HepG2 (cell line): ENCODE measurements around the gene COL18A1. TPM values are rescaled to one million over a fixed set of nuclear protein-coding genes. Genes with fewer than 3 reads are reported as not detected.

ENCODE experiments used
- ATAC-seq: fragments of 200-7000 bp; cut with Tn5 transposase; 3 replicates; pipeline ENCODE4 v1.9.1; 2020; ENCODE audit warnings: mild to moderate bottlenecking, moderate library complexity
- BruUV-seq: library from RNA; stranded (reverse); fragments of 400-500 nt; replicated peaks from 2 replicates; lab custom pipeline; 2021; lab: Mats Ljungman, UMichigan
- CTCF ChIA-PET: fragments of 300-600 bp; formaldehyde crosslinking; extraction: SDS; loops from one replicate; lab custom pipeline; 2021; ENCODE audit warnings: low total read pairs, inconsistent platforms, low intra/inter-chr PET ratio; lab: Yijun Ruan, JAX
- POLR2A ChIA-PET: fragments of 350-600 bp; sonication (Branson Sonifier 250); formaldehyde crosslinking; loops from one replicate; lab custom pipeline; 2020; ENCODE audit warnings: antibody characterized with exemption, inconsistent platforms; lab: Yijun Ruan, JAX
- DNase-seq: peaks from one replicate; pipeline ENCODE4 v3.0.0-alpha.2; 2015; ENCODE audit warnings: low spot score
- FAIRE-seq: peaks from 3 replicates; lab custom pipeline; 2011; peaks lifted over from hg19 to GRCh38; lab: Jason Lieb, UNC
- H2AFZ ChIP-seq: one replicate; pipeline ENCODE4 v1.6.1; 2011; ENCODE audit warnings: low read length, inconsistent platforms
- H3K27ac ChIP-seq: fragments of 300-600 bp; 3 replicates; pipeline ENCODE4 v1.8.0; 2011; ENCODE audit warnings: mixed run types, mild to moderate bottlenecking, mixed read lengths, low read length, inconsistent platforms; ENCODE audit not compliant: insufficient read depth; ENCODE audit errors: extremely low read length
- H3K27me3 ChIP-seq, 2 experiments: fragments of 200-600 bp in 1 of 2; 2 replicates in 1 of 2; 3 replicates in 1 of 2; pipeline versions ENCODE4 v1.6.0 to v1.8.0; 2011; ENCODE audit warnings: low read length in 2 of 2, mild to moderate bottlenecking in 2 of 2, moderate library complexity in 2 of 2, inconsistent platforms in 1 of 2; ENCODE audit not compliant: insufficient read depth in 2 of 2, control insufficient read depth in 1 of 2
- H3K36me3 ChIP-seq, 2 experiments: fragments of 200-600 bp in 1 of 2; replicated peaks in 1 of 2; 2 replicates in 1 of 2; 3 replicates in 1 of 2; pipeline versions ENCODE4 v1.5.1 to v1.8.0; 2011; ENCODE audit warnings: low read length in 2 of 2, inconsistent platforms in 1 of 2; ENCODE audit not compliant: insufficient read depth in 2 of 2, control insufficient read depth in 1 of 2
- H3K4me1 ChIP-seq: 2 replicates; pipeline ENCODE4 v1.5.1; 2012; ENCODE audit warnings: low read length, inconsistent platforms; ENCODE audit not compliant: insufficient read depth
- H3K4me2 ChIP-seq: 2 replicates; pipeline ENCODE4 v1.6.0; 2011; ENCODE audit warnings: low read depth, low read length, inconsistent platforms
- H3K4me3 ChIP-seq, 3 experiments: fragments of 200-600 bp in 1 of 3; sonication (generic), shearing (Covaris generic) in 1 of 3; replicated peaks in 1 of 3; 2 replicates each; pipeline ENCODE4 v1.5.1; 2011 to 2016; ENCODE audit warnings: low read length in 3 of 3, inconsistent platforms in 2 of 3, low read depth in 2 of 3, mild to moderate bottlenecking in 2 of 3, control low read depth in 1 of 3, mixed read lengths in 1 of 3; ENCODE audit not compliant: insufficient read depth in 1 of 3
- H3K79me2 ChIP-seq: one replicate; pipeline ENCODE4 v1.6.1; 2011; ENCODE audit warnings: low read length, inconsistent platforms; ENCODE audit not compliant: insufficient read depth
- H3K9ac ChIP-seq: 2 replicates; pipeline ENCODE4 v1.6.0; 2011; ENCODE audit warnings: mild to moderate bottlenecking, low read depth, low read length, inconsistent platforms; ENCODE audit not compliant: insufficient read depth
- H3K9me3 ChIP-seq: 2 replicates; pipeline ENCODE4 v1.5.1; 2012; ENCODE audit warnings: mild to moderate bottlenecking, low read length
- H4K20me1 ChIP-seq: 2 replicates; pipeline ENCODE4 v1.6.0; 2011; ENCODE audit warnings: inconsistent platforms, mild to moderate bottlenecking, low read length, moderate library complexity; ENCODE audit not compliant: insufficient read depth
- FIP1L1 ChIP-seq: fragments of 200-400 bp; formaldehyde crosslinking; IDR thresholded peaks from 2 replicates; pipeline ENCODE4 v1.6.1; 2018; ENCODE audit warnings: low read depth, mild to moderate bottlenecking, low read length, moderate library complexity, borderline replicate concordance; ENCODE audit not compliant: insufficient read depth
- RELA ChIP-seq: sonication (generic); formaldehyde crosslinking; IDR thresholded peaks from 2 replicates; pipeline ENCODE4 v1.4.0; 2020; ENCODE audit warnings: missing genetic modification reagents
- TCF7 ChIP-seq: sonication (generic); IDR thresholded peaks from 2 replicates; pipeline ENCODE4 v1.6.1; 2016; ENCODE audit warnings: antibody characterized with exemption, low read depth
- ZBTB38 ChIP-seq: sonication (generic); formaldehyde crosslinking; IDR thresholded peaks from 2 replicates; pipeline ENCODE4 v1.5.1; 2020; ENCODE audit warnings: mild to moderate bottlenecking, missing genetic modification reagents
- ZSCAN30 ChIP-seq: sonication (generic); formaldehyde crosslinking; IDR thresholded peaks from 2 replicates; pipeline ENCODE4 v1.5.0; 2020; ENCODE audit warnings: mild to moderate bottlenecking, missing genetic modification reagents
- ZSCAN31 ChIP-seq: sonication (generic); formaldehyde crosslinking; IDR thresholded peaks from 2 replicates; pipeline ENCODE4 v1.5.0; 2020; ENCODE audit warnings: low read depth, mild to moderate bottlenecking, missing genetic modification reagents
- WGBS: methylation state at CpG from one replicate; pipeline ENCODE4 v1.1.6; 2017; ENCODE audit warnings: low lambda C conversion rate; 5-methylcytosine and 5-hydroxymethylcytosine counted together
- in situ Hi-C: cut with HindIII; loops from 2 replicates; pipeline ENCODE4 v1.10.0; 2017; ENCODE audit warnings: low pct_unique_long_range_greater_than_20kb; ENCODE audit not compliant: extremely low pct_ligation_motif_present
- intact Hi-C: fragments of 100-400 bp; cut with micrococcal nuclease; formaldehyde crosslinking; loops from one replicate; pipeline ENCODE4 v1.10.0; 2022; ENCODE audit not compliant: unreplicated experiment
- polyA plus RNA-seq, 8 experiments: library from polyadenylated mRNA; depleted of rRNA in 3 of 8; stranded (reverse) in 7 of 8; unstranded in 1 of 8; fragments of >200 nt; fragmentation: Illumina TruSeq in 4 of 8; extraction: Trizol in 4 of 8; gene quantifications; 2 replicates each; pipeline versions ENCODE4 v1.2.1 to v1.2.3, GENCODE V29; 2011 to 2016; ENCODE audit warnings: low read depth in 4 of 8, missing spikeins in 1 of 8, mixed read lengths in 1 of 8; ENCODE audit not compliant: insufficient read depth in 1 of 8
- total RNA-seq, 5 experiments: library from RNA; depleted of rRNA; stranded (reverse); fragments of >200 nt; fragmentation: Illumina TruSeq; extraction: Trizol; gene quantifications; 2 replicates each; pipeline ENCODE4 v1.2.3, GENCODE V29; 2016; ENCODE audit warnings: low read depth in 1 of 5
- TF ChIP-seq, protein P1 (sequence below): sonication (generic); formaldehyde crosslinking; IDR thresholded peaks from 2 replicates; pipeline ENCODE4 v1.4.0; 2020; ENCODE audit warnings: missing genetic modification reagents

The COL18A1 gene
- total and polyA plus RNA-seq, 2 of the 13 experiments (the other 11 are each of a cell fraction or from before 2014, with no cell fraction given), result 79.0 to 102 TPM

DNA sequence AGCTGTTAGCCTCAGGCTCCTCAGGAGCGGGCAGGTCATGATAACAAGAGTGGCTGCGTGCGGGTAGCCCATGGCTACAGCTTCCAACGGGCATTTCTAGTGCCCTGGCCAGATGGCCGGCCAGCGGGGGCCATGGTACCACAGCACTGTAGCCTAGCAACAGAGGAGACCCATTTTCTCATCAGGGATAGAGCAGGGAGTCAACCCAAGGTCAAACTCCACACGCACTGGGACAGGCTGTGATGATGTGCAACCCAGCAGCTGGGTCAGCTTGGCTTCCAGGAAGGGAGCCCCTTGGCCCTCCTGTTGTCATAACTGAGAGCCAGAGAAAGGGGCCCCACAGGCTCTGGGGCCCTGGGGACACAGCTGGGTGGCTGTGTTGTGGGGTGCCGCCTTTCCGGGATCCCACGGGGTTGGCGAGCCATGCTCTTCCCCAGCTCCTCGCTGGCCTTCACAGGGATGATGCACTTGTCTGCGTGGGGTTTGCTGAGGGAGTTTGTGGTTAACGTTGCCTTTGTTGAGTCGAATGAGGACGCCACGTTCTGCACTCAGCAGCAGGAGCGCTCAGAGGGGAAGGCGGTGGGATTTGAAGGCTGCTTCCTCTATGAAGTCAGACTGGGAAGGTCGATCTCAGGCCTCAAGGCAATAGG, 46.3 kb downstream of the COL18A1 start:
- in situ Hi-C loops, result no loop called here
- Histone ChIP-seq H3K9me3 (no peaks in the 10 kb centered on the region; the same call in 1 of the 2 replicates), H3K79me2 (peaks cover 81% of the 10 kb centered on the region), H3K4me2 (no peak overlapping the region), H2AFZ (no peak overlapping the region), H3K36me3 (peaks cover 6 to 7% of the 10 kb centered on the region in 2 experiments; a peak in 3 of 5 replicates), H4K20me1 (no peaks in the 10 kb centered on the region), H3K9ac (no peak overlapping the region), H3K27ac (peak overlapping the region; percentile 24), H3K4me1 (peaks cover 82% of the 10 kb centered on the region), H3K4me3 (no peak overlapping the region), H3K27me3 (no peaks in the 10 kb centered on the region)
- intact Hi-C loops, result no loop called here
- 89% methylated on average over 20 of the region's 20 CpGs for WGBS
- ChIA-PET CTCF (no interaction called here), POLR2A (interaction anchor here (1.0 to 4.4 kb wide), 4 partner anchors 18 to 159 kb away, joined by 3 to 41 read pairs (median 4); no protein-coding TSS in a partner anchor)
- BruUV-seq, result no TSS peak
- TF ChIP-seq ZSCAN31 (CRISPR knock-in tag) (no peak), ZBTB38 (CRISPR knock-in tag) (peak; percentile 48; the same call in 1 of the 2 replicates), TCF7 (no peak), RELA (CRISPR knock-in tag) (no peak), ZSCAN30 (no peak), FIP1L1 (no peak)
- TF ChIP-seq, protein P1, sequence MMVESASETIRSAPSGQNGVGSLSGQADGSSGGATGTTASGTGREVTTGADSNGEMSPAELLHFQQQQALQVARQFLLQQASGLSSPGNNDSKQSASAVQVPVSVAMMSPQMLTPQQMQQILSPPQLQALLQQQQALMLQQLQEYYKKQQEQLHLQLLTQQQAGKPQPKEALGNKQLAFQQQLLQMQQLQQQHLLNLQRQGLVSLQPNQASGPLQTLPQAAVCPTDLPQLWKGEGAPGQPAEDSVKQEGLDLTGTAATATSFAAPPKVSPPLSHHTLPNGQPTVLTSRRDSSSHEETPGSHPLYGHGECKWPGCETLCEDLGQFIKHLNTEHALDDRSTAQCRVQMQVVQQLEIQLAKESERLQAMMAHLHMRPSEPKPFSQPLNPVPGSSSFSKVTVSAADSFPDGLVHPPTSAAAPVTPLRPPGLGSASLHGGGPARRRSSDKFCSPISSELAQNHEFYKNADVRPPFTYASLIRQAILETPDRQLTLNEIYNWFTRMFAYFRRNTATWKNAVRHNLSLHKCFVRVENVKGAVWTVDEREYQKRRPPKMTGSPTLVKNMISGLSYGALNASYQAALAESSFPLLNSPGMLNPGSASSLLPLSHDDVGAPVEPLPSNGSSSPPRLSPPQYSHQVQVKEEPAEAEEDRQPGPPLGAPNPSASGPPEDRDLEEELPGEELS (CRISPR knock-in tag), result no peak
- FAIRE-seq (no peak), ATAC-seq (peak; percentile 4; the same call in 1 of the 3 replicates), DNase-seq (no peak)
